NOMO-1 (cell line): ENCODE data around the gene ZNF32.
A peak's percentile ranks its signal among the peaks of the same experiment; 100 is the strongest.

Source experiments
- DNase-seq, 2 experiments: peaks; one replicate each; lab custom pipeline; 2025; ENCODE audit not compliant: unreplicated experiment in 2 of 2; lab: John Stamatoyannopoulos, UW

The ZNF32 gene

GRCh38 chr10:43648398-43649184 lies at the start of gene ZNF32:
TSS of gene ZNF32 (minus strand) at chr10:43648881. CDS start at chr10:43646133, 2,748 bp downstream.
- peak; percentile 72 to 84 for DNase-seq

GRCh38 chr10:43698156-43698555 lies 49.5 kb upstream of the ZNF32 start:
- DNase-seq = no peak

GRCh38 chr10:43696909-43697483 lies 48.3 kb upstream of the ZNF32 start:
- DNase-seq = no peak

GRCh38 chr10:43695730-43696129 lies 47.0 kb upstream of the ZNF32 start:
- DNase-seq = no peak

- no peak for DNase-seq
Measured at GRCh38 chr10:43695321-43695720, 46.6 kb upstream of the ZNF32 start.

- no peak for DNase-seq
Measured at GRCh38 chr10:43694526-43694925, 45.8 kb upstream of the ZNF32 start.

- no peak for DNase-seq
Measured at GRCh38 chr10:43693602-43694001, 44.9 kb upstream of the ZNF32 start.

- DNase-seq = no peak
Measured at GRCh38 chr10:43692051-43692825, 43.6 kb upstream of the ZNF32 start.

GRCh38 chr10:43691485-43691884 lies 42.8 kb upstream of the ZNF32 start:
- no peak for DNase-seq

- DNase-seq = peak; percentile 69 to 70
Measured at GRCh38 chr10:43689955-43690771, 41.5 kb upstream of the ZNF32 start.

GRCh38 chr10:43689618-43689954 lies 40.9 kb upstream of the ZNF32 start:
- DNase-seq = peak; percentile 35 to 52

GRCh38 chr10:43689007-43689491 lies 40.4 kb upstream of the ZNF32 start:
- no peak for DNase-seq

- no peak for DNase-seq
Measured at GRCh38 chr10:43688348-43688892, 39.7 kb upstream of the ZNF32 start.

GRCh38 chr10:43687373-43687772 lies 38.7 kb upstream of the ZNF32 start:
- DNase-seq = no peak

- no peak for DNase-seq
Measured at GRCh38 chr10:43686414-43686813, 37.7 kb upstream of the ZNF32 start.

GRCh38 chr10:43685744-43686143 lies 37.1 kb upstream of the ZNF32 start:
- no peak for DNase-seq

- no peak for DNase-seq
Measured at GRCh38 chr10:43684292-43684559, 35.5 kb upstream of the ZNF32 start.

GRCh38 chr10:43683451-43684291 lies 35.0 kb upstream of the ZNF32 start:
- no peak for DNase-seq

GRCh38 chr10:43682956-43683355 lies 34.3 kb upstream of the ZNF32 start:
- DNase-seq = no peak

GRCh38 chr10:43681721-43682120 lies 33.0 kb upstream of the ZNF32 start:
- no peak for DNase-seq
